Gastroesophageal sphincter (tissue), 4 donors: ENCODE measurements around the gene TTC39C. TPM values are rescaled to one million over a fixed set of nuclear protein-coding genes. Genes with fewer than 3 reads are reported as not detected.

Experiments used
- ATAC-seq: fragments of 150-250 bp; one replicate; pipeline ENCODE4 v1.9.1; 2016; ENCODE audit warnings: mild to moderate bottlenecking, moderate library complexity
- H3K27ac ChIP-seq, 4 donors: fragments of 200-600 bp; sonication (generic) in 3 of 4; 1 replicate in 3 of 4; 2 replicates in 1 of 4; pipeline ENCODE4 v1.5.1; 2016 to 2019
- H3K27me3 ChIP-seq: fragments of 200-600 bp; sonication (generic); one replicate; pipeline ENCODE4 v1.5.1; 2019
- H3K36me3 ChIP-seq, 2 donors: fragments of 200-600 bp; sonication (generic); one replicate each; pipeline ENCODE4 v1.5.1; 2019; ENCODE audit warnings: control low read depth in 1 of 2
- H3K4me1 ChIP-seq, 3 donors: fragments of 200-600 bp; sonication (generic); 1 replicate in 2 of 3; 2 replicates in 1 of 3; pipeline ENCODE4 v1.5.1; 2016 to 2019; ENCODE audit warnings: control low read depth in 2 of 3
- H3K4me3 ChIP-seq, 2 donors: fragments of 200-600 bp; sonication (generic); one replicate each; pipeline ENCODE4 v1.5.1; 2019; ENCODE audit warnings: mild to moderate bottlenecking in 1 of 2, moderate library complexity in 1 of 2
- H3K9me3 ChIP-seq, 3 donors: fragments of 200-600 bp; sonication (generic); one replicate each; pipeline ENCODE4 v1.5.1; 2017 to 2019; ENCODE audit warnings: control low read depth in 2 of 3
- EP300 ChIP-seq: sonication (generic); formaldehyde crosslinking; IDR thresholded peaks from one replicate; pipeline ENCODE4 v1.6.1; 2017; ENCODE audit warnings: antibody characterized with exemption, mild to moderate bottlenecking
- POLR2A ChIP-seq, 2 donors: fragments of 450-650 bp; IDR thresholded peaks; one replicate each; pipeline ENCODE4 v1.6.1; 2017; ENCODE audit warnings: antibody characterized with exemption in 2 of 2, mild to moderate bottlenecking in 2 of 2, moderate library complexity in 1 of 2
- POLR2AphosphoS5 ChIP-seq: sonication (generic); formaldehyde crosslinking; IDR thresholded peaks from one replicate; pipeline ENCODE4 v1.6.1; 2017; ENCODE audit warnings: antibody characterized with exemption
- WGBS, 2 donors: methylation state at CpG; one replicate each; pipeline ENCODE4 v1.1.5; 2018; ENCODE audit warnings: low coverage in 1 of 2; 5-methylcytosine and 5-hydroxymethylcytosine counted together
- total RNA-seq, 4 donors: library from RNA; depleted of rRNA; stranded (reverse); fragments of >200 nt; gene quantifications; one replicate each; pipeline ENCODE4 v1.1.0, GENCODE V29; 2016
- TF ChIP-seq, protein P1 (sequence below), 4 experiments: fragments of 200-600 bp in 2 of 4; fragments of 450-650 bp in 2 of 4; sonication (generic) in 1 of 4; IDR thresholded peaks; one replicate each; pipeline ENCODE4 v1.5.1; 2017 to 2019; ENCODE audit warnings: antibody characterized with exemption in 4 of 4, mild to moderate bottlenecking in 2 of 4, moderate library complexity in 2 of 4

TTC39C gene
- total RNA-seq, 4 donors from 2014 or later = 20.9 to 37.7 (median 33.6) TPM

DNA sequence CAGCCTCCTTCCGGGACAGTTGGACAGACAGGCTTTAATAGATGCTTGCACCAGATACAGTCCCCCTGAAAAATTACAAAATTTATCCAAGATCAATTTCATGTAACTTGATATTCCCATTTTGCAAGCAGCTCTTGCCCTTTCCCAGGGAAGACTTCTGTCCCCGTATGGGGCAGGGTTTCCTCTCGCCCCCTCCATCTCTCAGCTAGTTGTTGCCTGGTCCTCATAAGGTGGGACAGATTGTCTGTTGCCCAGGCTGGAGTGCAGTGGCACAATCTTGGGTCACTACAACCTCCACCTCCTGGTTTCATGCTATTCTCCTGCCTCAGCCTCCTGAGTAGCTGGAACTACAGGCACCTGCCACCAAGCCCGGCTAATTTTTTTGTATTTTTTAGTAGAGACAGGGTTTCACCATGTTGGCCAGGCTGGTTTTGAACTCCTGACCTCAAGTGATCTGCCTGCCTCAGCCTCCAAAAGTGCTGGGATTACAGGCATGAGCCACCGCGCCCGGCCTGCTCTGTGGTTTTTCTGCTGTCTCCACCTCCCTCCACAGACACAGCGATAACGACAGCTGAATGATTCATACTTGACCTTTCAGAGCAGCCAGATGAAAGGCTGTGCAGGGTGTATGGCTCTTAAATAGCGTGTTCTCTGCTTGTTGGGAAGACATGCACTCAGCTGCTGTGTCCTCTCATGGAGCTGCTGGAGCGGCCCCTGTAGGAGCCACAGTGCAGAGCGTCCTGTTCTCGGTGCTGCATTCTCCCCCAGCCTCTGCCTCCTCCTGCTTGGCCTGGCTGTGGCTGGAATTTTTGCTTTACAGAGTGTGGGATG lies 61.4 kb downstream of the TTC39C start:
- peaks cover 0 to 20% (median 4%) of the 10 kb centered on the region in 3 donors for H3K4me1 ChIP-seq
- no peaks in the 10 kb centered on the region for H3K27me3 ChIP-seq
- peak; percentile 97 for ATAC-seq
- peaks cover 0 to 9% of the 10 kb centered on the region in 2 donors for H3K36me3 ChIP-seq
- H3K9me3 ChIP-seq = no peaks in the 10 kb centered on the region
- 42 to 84% methylated on average over 4 to 10 of the region's 13 CpGs for WGBS, 2 donors
- H3K4me3 ChIP-seq = no peak overlapping the region
- H3K27ac ChIP-seq = peak overlapping the region; percentile 43 to 70 (median 58)
- TF ChIP-seq, protein P1, sequence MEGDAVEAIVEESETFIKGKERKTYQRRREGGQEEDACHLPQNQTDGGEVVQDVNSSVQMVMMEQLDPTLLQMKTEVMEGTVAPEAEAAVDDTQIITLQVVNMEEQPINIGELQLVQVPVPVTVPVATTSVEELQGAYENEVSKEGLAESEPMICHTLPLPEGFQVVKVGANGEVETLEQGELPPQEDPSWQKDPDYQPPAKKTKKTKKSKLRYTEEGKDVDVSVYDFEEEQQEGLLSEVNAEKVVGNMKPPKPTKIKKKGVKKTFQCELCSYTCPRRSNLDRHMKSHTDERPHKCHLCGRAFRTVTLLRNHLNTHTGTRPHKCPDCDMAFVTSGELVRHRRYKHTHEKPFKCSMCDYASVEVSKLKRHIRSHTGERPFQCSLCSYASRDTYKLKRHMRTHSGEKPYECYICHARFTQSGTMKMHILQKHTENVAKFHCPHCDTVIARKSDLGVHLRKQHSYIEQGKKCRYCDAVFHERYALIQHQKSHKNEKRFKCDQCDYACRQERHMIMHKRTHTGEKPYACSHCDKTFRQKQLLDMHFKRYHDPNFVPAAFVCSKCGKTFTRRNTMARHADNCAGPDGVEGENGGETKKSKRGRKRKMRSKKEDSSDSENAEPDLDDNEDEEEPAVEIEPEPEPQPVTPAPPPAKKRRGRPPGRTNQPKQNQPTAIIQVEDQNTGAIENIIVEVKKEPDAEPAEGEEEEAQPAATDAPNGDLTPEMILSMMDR (IDR thresholded peaks at IDR 0.05) = peak; percentile 21 to 65 (median 55)
- TF ChIP-seq POLR2AphosphoS5 (peak; percentile 93), POLR2A (IDR thresholded peaks at IDR 0.05) (no peak)

DNA sequence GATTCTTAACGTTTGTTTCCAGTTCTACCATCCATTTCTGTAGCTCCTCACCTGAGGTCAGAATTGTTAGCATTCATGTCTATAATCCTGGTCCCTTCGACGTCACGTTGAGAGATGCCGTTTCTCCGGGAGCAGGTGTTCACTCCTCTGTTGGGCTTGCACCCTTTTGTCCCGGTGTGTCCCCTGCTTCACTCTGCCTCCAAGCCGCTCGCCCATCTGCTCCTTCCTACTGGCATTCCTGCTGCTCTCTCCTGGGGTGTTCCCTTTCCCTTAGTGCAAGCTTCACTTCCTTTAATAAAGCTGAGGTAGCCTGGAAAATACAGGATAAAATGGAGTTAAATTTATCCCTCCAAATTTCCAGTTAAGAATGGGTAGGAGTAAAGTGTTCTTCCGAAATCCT lies 62.4 kb downstream of the TTC39C start:
- peak overlapping the region; percentile 41 to 70 (median 58) for H3K27ac ChIP-seq
- WGBS, 2 donors = 69 to 70% methylated on average over 2 to 10 of the region's 10 CpGs
- no peak for ATAC-seq
- peaks cover 0 to 20% (median 4%) of the 10 kb centered on the region in 3 donors for H3K4me1 ChIP-seq
- no peak overlapping the region for H3K4me3 ChIP-seq
- peaks cover 0 to 9% of the 10 kb centered on the region in 2 donors for H3K36me3 ChIP-seq
- TF ChIP-seq EP300 = no peak
- no peak for TF ChIP-seq POLR2AphosphoS5
- no peak for TF ChIP-seq POLR2A (IDR thresholded peaks at IDR 0.05)
- TF ChIP-seq, protein P1 (IDR thresholded peaks at IDR 0.05) = no peak
- H3K9me3 ChIP-seq = no peaks in the 10 kb centered on the region
- H3K27me3 ChIP-seq = no peaks in the 10 kb centered on the region

DNA sequence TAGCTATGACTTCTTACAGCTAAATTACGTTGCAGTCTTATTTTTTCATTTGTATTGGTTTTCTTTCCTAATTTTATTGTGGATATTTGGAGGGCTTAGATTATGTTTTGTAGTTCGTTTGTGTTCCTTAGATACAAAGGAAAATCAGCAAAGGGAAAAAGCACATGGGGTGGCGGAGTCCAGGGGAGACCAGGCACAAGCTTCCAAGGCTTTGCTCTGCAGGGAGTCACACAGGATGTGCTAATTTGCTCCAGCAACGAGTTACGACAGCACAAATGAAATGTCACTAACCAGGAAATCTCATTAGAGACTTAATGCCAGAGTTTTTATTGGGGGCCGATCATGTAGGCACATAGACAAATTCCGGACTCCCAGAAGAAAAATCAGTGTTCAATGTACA lies 63.8 kb downstream of the TTC39C start:
- no peak overlapping the region for H3K4me3 ChIP-seq
- no peaks in the 10 kb centered on the region for H3K9me3 ChIP-seq
- no peak for ATAC-seq
- H3K4me1 ChIP-seq = peaks cover 0 to 20% (median 4%) of the 10 kb centered on the region in 3 donors
- H3K27me3 ChIP-seq = no peaks in the 10 kb centered on the region
- peaks cover 0 to 12% of the 10 kb centered on the region in 2 donors for H3K36me3 ChIP-seq
- no peak overlapping the region for H3K27ac ChIP-seq
- WGBS, 2 donors = 65 to 76% methylated on average over 6 to 7 of the region's 7 CpGs
- TF ChIP-seq, protein P1 (IDR thresholded peaks at IDR 0.05) = no peak
- no peak for TF ChIP-seq EP300
- TF ChIP-seq POLR2A (IDR thresholded peaks at IDR 0.05) = no peak
- TF ChIP-seq POLR2AphosphoS5 = no peak

DNA sequence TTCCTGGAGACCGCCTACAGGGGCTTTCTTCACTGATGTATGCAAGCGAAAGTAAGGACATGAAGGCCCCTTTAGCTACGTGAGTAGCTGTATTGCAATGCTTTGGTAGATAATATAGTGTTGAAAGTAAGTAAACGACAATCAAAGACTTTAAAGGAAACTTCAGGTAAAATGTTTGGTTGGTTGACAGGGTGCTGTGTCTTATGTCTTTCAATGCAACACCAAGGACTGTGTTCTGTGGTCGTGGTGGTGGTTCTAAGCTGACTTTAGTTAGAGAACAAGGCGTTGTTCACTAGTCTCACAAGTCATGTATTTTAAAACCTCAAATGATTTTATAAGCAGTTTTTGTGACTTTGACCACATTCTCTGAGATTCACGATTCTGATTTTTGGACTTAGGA lies 66.3 kb downstream of the TTC39C start:
- Histone ChIP-seq H3K27ac (no peak overlapping the region), H3K36me3 (peaks cover 0 to 31% of the 10 kb centered on the region in 2 donors), H3K4me1 (peaks cover 0 to 13% (median 2%) of the 10 kb centered on the region in 3 donors), H3K9me3 (no peaks in the 10 kb centered on the region), H3K27me3 (no peaks in the 10 kb centered on the region), H3K4me3 (no peak overlapping the region)
- no peak for TF ChIP-seq EP300
- TF ChIP-seq POLR2AphosphoS5 = no peak
- TF ChIP-seq POLR2A (IDR thresholded peaks at IDR 0.05) = no peak
- WGBS, 2 donors = 94 to 96% methylated on average over 5 to 7 of the region's 7 CpGs
- no peak for ATAC-seq

DNA sequence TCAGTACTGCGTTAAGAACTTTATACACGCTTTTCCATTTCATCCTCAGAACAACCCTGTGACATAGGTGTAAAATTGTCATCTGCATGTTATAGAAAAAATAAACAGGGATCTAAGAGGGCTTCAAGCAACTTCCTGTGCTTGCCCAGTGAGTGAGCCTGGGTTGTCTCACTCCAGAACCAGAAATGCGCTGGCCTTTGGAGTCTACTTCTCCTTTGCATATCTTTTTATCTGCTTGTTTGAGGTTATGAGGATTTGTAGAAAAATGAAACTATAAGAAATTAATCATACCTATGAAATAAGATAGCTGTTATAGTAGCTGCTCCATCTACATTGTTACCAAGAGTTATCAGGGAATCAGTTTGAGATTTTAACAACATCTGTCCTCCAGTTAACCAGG lies 69.0 kb downstream of the TTC39C start:
- Histone ChIP-seq H3K4me1 (peaks cover 0 to under 1% (median 0%) of the 10 kb centered on the region in 3 donors), H3K9me3 (no peaks in the 10 kb centered on the region), H3K27ac (no peak overlapping the region), H3K36me3 (peaks cover 0 to 42% of the 10 kb centered on the region in 2 donors), H3K4me3 (no peak overlapping the region), H3K27me3 (no peaks in the 10 kb centered on the region)
- no peak for ATAC-seq
- 81 to 97% methylated on average over 3 of the region's 3 CpGs for WGBS, 2 donors
- TF ChIP-seq EP300 = no peak
- TF ChIP-seq POLR2A (IDR thresholded peaks at IDR 0.05) = no peak
- TF ChIP-seq POLR2AphosphoS5 = no peak
- TF ChIP-seq, protein P1 (IDR thresholded peaks at IDR 0.05) = no peak
